Right lobe of liver (tissue), 6 donors: ENCODE data around the gene GUSB. TPM values are rescaled to one million over a fixed set of nuclear protein-coding genes. Genes with fewer than 3 reads are reported as not detected.
"Not testable (repeated sequence)": the region's sequence is repeated elsewhere in the genome, so short reads cannot be mapped to it uniquely, and the experiment has no call there.

Source experiments
- ATAC-seq, 4 donors: fragments of 200-7000 bp; cut with Tn5 transposase; one replicate each; pipeline ENCODE4 v1.9.1; 2020; ENCODE audit warnings: mild to moderate bottlenecking in 4 of 4, moderate library complexity in 4 of 4
- DNase-seq, 3 donors: peaks; one replicate each; pipeline ENCODE4 v3.0.0-alpha.2; 2020
- H3K27ac ChIP-seq, 3 donors: fragments of 200-600 bp; one replicate each; pipeline ENCODE4 v1.8.0; 2022
- H3K27me3 ChIP-seq, 2 donors: fragments of 200-600 bp; one replicate each; pipeline ENCODE4 v1.8.0; 2022
- H3K36me3 ChIP-seq, 4 donors: fragments of 200-600 bp; sonication (generic) in 1 of 4; one replicate each; pipeline versions ENCODE4 v1.5.1 to v1.8.0; 2017 to 2022; ENCODE audit warnings: control low read depth in 1 of 4
- H3K4me1 ChIP-seq, 4 donors: fragments of 200-600 bp; sonication (generic) in 1 of 4; one replicate each; pipeline versions ENCODE4 v1.5.1 to v1.8.0; 2017 to 2022; ENCODE audit warnings: control low read depth in 1 of 4
- H3K4me3 ChIP-seq, 3 donors: fragments of 200-600 bp; one replicate each; pipeline ENCODE4 v1.8.0; 2022
- H3K9me3 ChIP-seq, 4 donors: fragments of 200-600 bp; sonication (generic) in 1 of 4; one replicate each; pipeline versions ENCODE4 v1.5.1 to v1.8.0; 2017 to 2022; ENCODE audit warnings: control low read depth in 1 of 4
- POLR2A ChIP-seq: fragments of 450-650 bp; IDR thresholded peaks from one replicate; pipeline ENCODE4 v1.6.1; 2017; ENCODE audit warnings: antibody characterized with exemption, mild to moderate bottlenecking
- WGBS: methylation state at CpG from one replicate; pipeline ENCODE4 v1.1.6; 2018; ENCODE audit warnings: low coverage, low lambda C conversion rate; ENCODE audit not compliant: insufficient coverage; ENCODE audit errors: missing lambda C conversion rate; 5-methylcytosine and 5-hydroxymethylcytosine counted together
- intact Hi-C, 2 donors: fragments of 100-400 bp; cut with DNase I; formaldehyde crosslinking; loops; one replicate each; pipeline versions ENCODE4 v1.11.2 to v1.14.1; 2022
- long read RNA-seq: library from polyadenylated mRNA; unstranded; transcript quantifications from one replicate; pipeline ENCODE4 v2.0.0, GENCODE V29; 2019
- total RNA-seq, 6 experiments: library from RNA; depleted of rRNA in 2 of 6; stranded (reverse); fragments of >200 nt in 2 of 6; fragmentation: NEBNext Ultra II Directional in 3 of 6; extraction: Animal tissue kit (Norgen Biotek cat#: 25700) in 3 of 6; gene quantifications; one replicate each; pipeline versions ENCODE4 v1.1.0 to v1.2.4, GENCODE V29; 2016 to 2023
- TF ChIP-seq, protein P1 (sequence below), 4 donors: fragments of 200-600 bp in 3 of 4; fragments of 450-650 bp in 1 of 4; IDR thresholded peaks; one replicate each; pipeline versions ENCODE4 v1.5.1 to v1.8.0; 2016 to 2022; ENCODE audit warnings: antibody characterized with exemption in 4 of 4, mild to moderate bottlenecking in 2 of 4
- donor health status: DM: no; HTN: yes; CAD: no.
- donor health status: DM: no; HTN: no; CAD: no.
- donor health status: DM: no; HTN: no; CAD: no.
- donor health status: DM: no; HTN: yes; CAD: no.
- donor health status: DM: no; HTN: yes; CAD: no.

GUSB gene
- total RNA-seq: 10 to 100 TPM; 49.1 to 87.2 (median 67.7) TPM
- long read RNA-seq, transcript GUSB-201 (12 exons, 2,300 nt): major isoform, 14 of 27 reads
- long read RNA-seq, partial matches to known transcripts: 10 of 27 reads
- long read RNA-seq, other reads (novel, unspliced or antisense): 3 of 27 reads

DNA sequence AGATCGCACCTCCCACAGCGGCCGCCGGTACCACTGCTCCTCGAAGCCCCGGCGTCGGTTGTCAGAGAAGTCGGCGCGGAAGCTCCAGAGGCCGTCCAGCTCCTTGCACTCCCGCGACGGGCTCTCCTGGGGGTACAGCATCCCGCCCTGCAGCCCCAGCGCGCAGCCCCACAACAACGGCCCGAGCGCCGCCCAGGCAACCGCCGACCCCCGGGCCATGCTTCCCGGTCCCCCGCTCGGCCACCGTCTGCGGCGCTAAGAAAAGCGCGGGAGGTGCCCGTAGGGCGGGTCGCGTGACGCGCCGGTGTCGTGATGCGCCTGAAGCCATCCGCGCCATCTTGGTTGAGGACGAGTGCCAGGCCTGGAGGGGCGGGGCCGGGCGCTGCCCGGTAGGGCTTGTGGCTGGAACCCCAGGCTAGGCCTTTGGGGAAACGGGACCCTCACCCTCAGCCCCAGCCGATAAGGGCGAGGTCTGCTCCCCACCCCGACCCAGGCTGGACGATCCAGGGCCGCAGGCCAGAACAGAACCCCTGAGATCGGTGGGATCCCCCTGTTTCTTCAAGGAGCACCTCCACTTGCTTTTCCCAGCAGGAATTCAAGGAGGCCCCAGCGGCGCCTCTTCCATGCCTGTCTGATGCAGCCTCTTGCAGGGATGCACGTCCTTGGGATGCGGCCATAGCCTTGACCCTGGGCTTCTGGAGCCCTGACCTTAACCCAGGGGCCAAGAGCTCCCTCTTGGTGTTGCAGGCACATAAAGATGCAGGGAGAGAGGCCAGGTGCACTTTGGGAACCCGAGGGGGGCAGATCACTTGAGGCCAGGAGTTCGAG lies at the start of gene GUSB:
Gene GUSB, minus strand, starts transcription at position 249 of the 828 bp plus-strand sequence. Its CDS starts 30 bp downstream, at position 219.
- TF ChIP-seq, protein P1, sequence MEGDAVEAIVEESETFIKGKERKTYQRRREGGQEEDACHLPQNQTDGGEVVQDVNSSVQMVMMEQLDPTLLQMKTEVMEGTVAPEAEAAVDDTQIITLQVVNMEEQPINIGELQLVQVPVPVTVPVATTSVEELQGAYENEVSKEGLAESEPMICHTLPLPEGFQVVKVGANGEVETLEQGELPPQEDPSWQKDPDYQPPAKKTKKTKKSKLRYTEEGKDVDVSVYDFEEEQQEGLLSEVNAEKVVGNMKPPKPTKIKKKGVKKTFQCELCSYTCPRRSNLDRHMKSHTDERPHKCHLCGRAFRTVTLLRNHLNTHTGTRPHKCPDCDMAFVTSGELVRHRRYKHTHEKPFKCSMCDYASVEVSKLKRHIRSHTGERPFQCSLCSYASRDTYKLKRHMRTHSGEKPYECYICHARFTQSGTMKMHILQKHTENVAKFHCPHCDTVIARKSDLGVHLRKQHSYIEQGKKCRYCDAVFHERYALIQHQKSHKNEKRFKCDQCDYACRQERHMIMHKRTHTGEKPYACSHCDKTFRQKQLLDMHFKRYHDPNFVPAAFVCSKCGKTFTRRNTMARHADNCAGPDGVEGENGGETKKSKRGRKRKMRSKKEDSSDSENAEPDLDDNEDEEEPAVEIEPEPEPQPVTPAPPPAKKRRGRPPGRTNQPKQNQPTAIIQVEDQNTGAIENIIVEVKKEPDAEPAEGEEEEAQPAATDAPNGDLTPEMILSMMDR (IDR thresholded peaks at IDR 0.05): no peak
- peak; percentile 83 for TF ChIP-seq POLR2A
- intact Hi-C loops: no loop called here
- H3K4me1 ChIP-seq: peaks cover 0 to 7% (median 0%) of the 10 kb centered on the region in 4 donors
- peak within 1 kb of the TSS; percentile 76 to 84 (median 83) for H3K27ac ChIP-seq
- H3K36me3 ChIP-seq: peaks cover 0 to 11% (median 0%) of the 10 kb centered on the region in 4 donors
- peak; percentile 92 to 96 (median 96) for ATAC-seq
- no peaks in the 10 kb centered on the region for H3K9me3 ChIP-seq
- H3K4me3 ChIP-seq: peak within 1 kb of the TSS; percentile 65 to 96 (median 94)
- peak; percentile 93 to 95 (median 95) for DNase-seq
- whole genome bisulfite sequencing: 45% methylated on average over 3 of the region's 62 CpGs
- no peaks in the 10 kb centered on the region for H3K27me3 ChIP-seq

DNA sequence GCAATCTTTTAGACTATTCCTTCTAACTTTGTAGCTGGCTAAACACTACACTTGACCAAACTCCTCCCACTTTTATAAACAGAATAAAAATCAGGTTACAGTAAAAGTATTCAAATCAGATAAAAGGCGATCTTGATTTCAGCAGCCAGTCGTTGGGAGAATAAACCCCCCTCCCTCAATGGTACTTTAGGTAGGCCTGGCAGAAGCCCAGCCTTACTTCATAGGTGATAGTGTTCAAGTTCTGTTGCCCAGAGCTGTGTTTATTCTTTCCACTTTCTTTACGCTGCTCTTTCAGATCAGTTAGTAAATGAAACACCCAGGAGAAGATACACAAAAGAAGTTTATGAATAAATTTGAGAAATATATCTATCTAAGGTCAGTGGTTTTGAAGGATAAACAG lies 46.3 kb upstream of the GUSB start:
- intact Hi-C loops, ATAC-seq, H3K4me3 ChIP-seq, H3K4me1 ChIP-seq, H3K9me3 ChIP-seq, H3K36me3 ChIP-seq, H3K27me3 ChIP-seq, DNase-seq, H3K27ac ChIP-seq: not testable (repeated sequence)
- WGBS: 30% methylated on average over 3 of the region's 3 CpGs

DNA sequence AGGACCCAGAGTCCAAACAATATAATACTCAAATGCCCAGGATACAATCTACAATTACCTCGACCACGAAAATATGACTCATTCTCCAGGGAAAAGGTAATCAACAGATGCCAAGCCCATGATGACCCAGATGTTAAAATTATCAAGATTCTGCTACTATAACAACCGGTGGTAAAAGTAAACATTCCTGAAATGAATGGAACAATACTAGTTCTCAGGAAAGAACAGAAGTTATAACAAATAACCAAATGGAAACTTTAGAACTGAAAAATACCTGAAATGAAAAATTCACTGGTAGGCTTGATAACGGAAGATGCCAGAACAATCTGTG lies 34.1 kb upstream of the GUSB start:
- ATAC-seq (peak in 1 of 4 donors; percentile 19), DNase-seq (no peak)
- intact Hi-C loops: no loop called here
- TF ChIP-seq, protein P1 (IDR thresholded peaks at IDR 0.05): no peak
- no peak for TF ChIP-seq POLR2A
- WGBS: 56% methylated on average over 4 of the region's 4 CpGs
- no peaks in the 10 kb centered on the region for H3K36me3 ChIP-seq
- H3K27me3 ChIP-seq: no peaks in the 10 kb centered on the region
- H3K4me1 ChIP-seq: no peaks in the 10 kb centered on the region
- H3K4me3 ChIP-seq: no peak overlapping the region
- H3K9me3 ChIP-seq: no peaks in the 10 kb centered on the region
- H3K27ac ChIP-seq: no peak overlapping the region

DNA sequence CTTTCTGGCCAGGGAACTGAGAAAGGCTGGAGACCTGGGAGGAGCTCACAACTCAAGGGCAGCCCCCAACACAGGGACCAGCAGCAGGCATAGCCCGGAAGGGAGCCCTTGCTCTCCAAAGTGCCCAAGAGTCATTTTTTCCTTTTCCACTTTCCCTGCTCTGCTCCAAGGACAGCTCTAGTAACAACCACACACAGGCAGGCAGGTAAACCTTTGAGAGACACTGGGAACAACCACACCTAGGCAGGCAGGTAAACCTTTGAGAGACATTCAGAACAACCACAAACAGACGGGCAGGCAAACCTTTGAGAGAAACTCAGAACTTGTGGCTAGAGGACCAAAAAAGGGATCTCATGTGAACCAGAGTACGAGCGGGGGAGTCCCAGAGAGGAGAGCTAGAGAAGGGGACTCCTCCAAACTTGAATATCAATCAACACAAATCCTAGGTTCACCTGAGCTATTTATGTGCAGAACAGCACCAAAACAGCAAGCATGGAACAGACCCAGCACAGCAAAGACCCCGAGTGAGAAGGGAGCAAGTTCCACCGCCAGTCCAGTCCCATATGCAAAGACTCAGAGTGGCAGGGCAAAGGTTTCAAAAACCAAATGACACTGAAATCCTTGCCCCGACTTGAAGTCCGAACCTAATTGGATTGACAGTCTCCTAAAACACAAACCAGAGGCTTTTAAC lies 33.6 kb upstream of the GUSB start:
- no peak overlapping the region for H3K4me3 ChIP-seq
- no peak overlapping the region for H3K27ac ChIP-seq
- H3K27me3 ChIP-seq: no peaks in the 10 kb centered on the region
- WGBS: 71% methylated on average over 6 of the region's 8 CpGs
- DNase-seq: no peak
- no peak for ATAC-seq
- H3K9me3 ChIP-seq: no peaks in the 10 kb centered on the region
- no peaks in the 10 kb centered on the region for H3K36me3 ChIP-seq
- intact Hi-C loops: no loop called here
- H3K4me1 ChIP-seq: no peaks in the 10 kb centered on the region
- TF ChIP-seq, protein P1 (IDR thresholded peaks at IDR 0.05): no peak
- TF ChIP-seq POLR2A: no peak

DNA sequence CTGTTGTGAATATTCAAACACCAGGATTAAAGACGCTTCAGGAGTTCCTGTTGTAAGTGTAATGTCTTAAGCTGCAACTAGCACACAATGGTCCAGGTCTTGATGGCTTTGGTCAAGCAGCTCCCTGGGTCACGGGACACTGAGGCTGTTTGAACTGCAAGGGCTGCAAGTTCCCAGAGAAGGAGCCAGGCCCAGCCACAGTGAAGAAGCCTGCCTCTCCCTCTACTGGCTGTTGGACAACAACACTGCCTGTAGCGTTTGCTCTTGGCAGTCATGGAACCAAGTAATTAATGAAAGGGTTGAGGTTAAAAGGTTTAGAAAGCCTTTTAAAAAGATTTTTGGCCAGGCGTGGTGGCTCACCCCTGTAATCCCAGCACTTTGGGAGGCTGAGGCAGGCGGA lies 31.9 kb upstream of the GUSB start:
- 44% methylated on average over 5 of the region's 5 CpGs for WGBS
- ATAC-seq: peak; percentile 80 to 94 (median 84)
- Histone ChIP-seq H3K4me1 (no peaks in the 10 kb centered on the region), H3K27me3 (no peaks in the 10 kb centered on the region), H3K36me3 (no peaks in the 10 kb centered on the region), H3K27ac (no peak overlapping the region), H3K9me3 (no peaks in the 10 kb centered on the region), H3K4me3 (no peak overlapping the region)
- intact Hi-C loops: no loop called here
- DNase-seq: peak in 2 of 3 donors; percentile 24 to 59
- TF ChIP-seq POLR2A: no peak
- TF ChIP-seq, protein P1 (IDR thresholded peaks at IDR 0.05): peak; percentile 18 to 56 (median 38)
